Mesothelial cell of epicardium (in vitro differentiated cells): ENCODE results near the gene SOWAHC. TPM values are rescaled to one million over a fixed set of nuclear protein-coding genes. Genes with fewer than 3 reads are reported as not detected.
"Not testable (repeated sequence)": the region's sequence is repeated elsewhere in the genome, so short reads cannot be mapped to it uniquely, and the experiment has no call there.

ENCODE experiments used
- DNase-seq, 2 experiments: peaks; one replicate each; pipeline ENCODE4 v3.0.0; 2021; ENCODE audit warnings: low spot score in 2 of 2; ENCODE audit not compliant: unreplicated experiment in 2 of 2
- H3K27ac Mint-ChIP-seq: 2 replicates; pipeline ENCODE4 v1.8.0; 2021; ENCODE audit warnings: mixed read lengths
- H3K27me3 Mint-ChIP-seq: 2 replicates; pipeline ENCODE4 v1.8.0; 2021; ENCODE audit warnings: low read depth, mixed read lengths
- H3K36me3 Mint-ChIP-seq: 2 replicates; pipeline ENCODE4 v1.8.0; 2021; ENCODE audit warnings: mixed read lengths
- H3K4me1 Mint-ChIP-seq: 2 replicates; pipeline ENCODE4 v1.8.0; 2021; ENCODE audit warnings: mixed read lengths
- H3K4me3 Mint-ChIP-seq: 2 replicates; pipeline ENCODE4 v1.8.0; 2021; ENCODE audit warnings: mild to moderate bottlenecking, moderate library complexity, mixed read lengths
- H3K9me3 Mint-ChIP-seq: 2 replicates; pipeline ENCODE4 v1.8.0; 2021; ENCODE audit warnings: mixed read lengths
- CTCF ChIP-seq: fragments of 200-600 bp; sonication (generic); IDR thresholded peaks from one replicate; pipeline ENCODE4 v1.5.0; 2021; ENCODE audit warnings: antibody characterized with exemption; ENCODE audit not compliant: unreplicated experiment
- total RNA-seq: library from RNA; stranded (reverse); gene quantifications from 3 replicates; pipeline ENCODE4 v1.2.1, GENCODE V29; 2021

SOWAHC gene
- total RNA-seq, 1 donor from 2014 or later = 16.0 TPM

- TF ChIP-seq CTCF = no peak
- peaks cover 22% of the 10 kb centered on the region for H3K4me1 Mint-ChIP-seq
- H3K9me3 Mint-ChIP-seq = no peaks in the 10 kb centered on the region
These were observed 22.2 kb downstream of the SOWAHC start for GRCh38 chr2:109636317-109636716.

GRCh38 chr2:109637749-109638570, 23.8 kb downstream of the SOWAHC start:
- TF ChIP-seq CTCF = no peak
- Mint-ChIP-seq H3K4me3 (no peak overlapping the region), H3K27ac (no peak overlapping the region), H3K27me3 (no peaks in the 10 kb centered on the region), H3K4me1 (peaks cover 18% of the 10 kb centered on the region), H3K9me3 (no peaks in the 10 kb centered on the region), H3K36me3 (no peaks in the 10 kb centered on the region)
- no peak for DNase-seq

More at GRCh38 chr2:109636317-109636716, 22.2 kb downstream of the SOWAHC start:
- H3K36me3 Mint-ChIP-seq = no peaks in the 10 kb centered on the region
- no peak for DNase-seq
- H3K4me3 Mint-ChIP-seq = no peak overlapping the region
- H3K27ac Mint-ChIP-seq = no peak overlapping the region
- no peaks in the 10 kb centered on the region for H3K27me3 Mint-ChIP-seq

- Mint-ChIP-seq H3K4me1 (peaks cover 21% of the 10 kb centered on the region), H3K36me3 (no peaks in the 10 kb centered on the region), H3K4me3 (no peak overlapping the region), H3K9me3 (no peaks in the 10 kb centered on the region), H3K27ac (no peak overlapping the region), H3K27me3 (no peaks in the 10 kb centered on the region)
- no peak for DNase-seq
- TF ChIP-seq CTCF = no peak
These were observed 24.6 kb downstream of the SOWAHC start for GRCh38 chr2:109638795-109639194.

- H3K9me3 Mint-ChIP-seq, H3K27me3 Mint-ChIP-seq, DNase-seq, H3K36me3 Mint-ChIP-seq, H3K4me3 Mint-ChIP-seq, H3K27ac Mint-ChIP-seq: not testable (repeated sequence)
- H3K4me1 Mint-ChIP-seq = peaks cover 31% of the 10 kb centered on the region
These were observed 25.8 kb downstream of the SOWAHC start for GRCh38 chr2:109640000-109640399.

- Mint-ChIP-seq H3K4me3 (no peak overlapping the region), H3K9me3 (no peaks in the 10 kb centered on the region), H3K36me3 (no peaks in the 10 kb centered on the region), H3K4me1 (peaks cover 30% of the 10 kb centered on the region), H3K27ac (peak overlapping the region; percentile 90), H3K27me3 (no peaks in the 10 kb centered on the region)
- DNase-seq = no peak
- TF ChIP-seq CTCF = no peak
These were observed 30.6 kb downstream of the SOWAHC start for GRCh38 chr2:109644571-109645275.

GRCh38 chr2:109645412-109646184, 31.4 kb downstream of the SOWAHC start:
- no peak overlapping the region for H3K4me3 Mint-ChIP-seq
- no peak for DNase-seq
- no peak for TF ChIP-seq CTCF
- H3K27me3 Mint-ChIP-seq = no peaks in the 10 kb centered on the region
- H3K9me3 Mint-ChIP-seq = no peaks in the 10 kb centered on the region
- H3K36me3 Mint-ChIP-seq = no peaks in the 10 kb centered on the region
- H3K4me1 Mint-ChIP-seq = peaks cover 30% of the 10 kb centered on the region
- peak overlapping the region; percentile 90 for H3K27ac Mint-ChIP-seq
